WTC11 (cell line): ENCODE results near the gene SORCS2. TPM values are rescaled to one million over a fixed set of nuclear protein-coding genes. Genes with fewer than 3 reads are reported as not detected.

Experiments used
- ATAC-seq: fragments of 200-7000 bp; cut with Tn5 transposase; 2 replicates; pipeline ENCODE4 v1.10.0; 2021; ENCODE audit warnings: mild to moderate bottlenecking, moderate library complexity
- CTCF ChIA-PET: fragments of 300-600 bp; sonication (Branson Sonifier 250); formaldehyde crosslinking; loops from one replicate; lab custom pipeline; 2021; ENCODE audit warnings: antibody characterized with exemption; lab: Charles Lee
- POLR2A ChIA-PET: fragments of 350-600 bp; sonication (Branson Sonifier 250); formaldehyde crosslinking; loops from one replicate; lab custom pipeline; 2021; ENCODE audit warnings: antibody characterized with exemption; lab: Charles Lee
- DNase-seq: peaks from one replicate; pipeline ENCODE4 v3.0.0; 2021; ENCODE audit warnings: low spot score
- H3K27ac Mint-ChIP-seq: 2 replicates; pipeline ENCODE4 v1.8.0; 2021; ENCODE audit warnings: mixed read lengths
- H3K27me3 Mint-ChIP-seq: 2 replicates; pipeline ENCODE4 v1.8.0; 2021; ENCODE audit warnings: low read depth, mild to moderate bottlenecking, moderate library complexity, mixed read lengths
- H3K36me3 Mint-ChIP-seq: 2 replicates; pipeline ENCODE4 v1.8.0; 2021; ENCODE audit warnings: mixed read lengths
- H3K4me1 Mint-ChIP-seq: 2 replicates; pipeline ENCODE4 v1.8.0; 2022; ENCODE audit warnings: mixed read lengths
- H3K4me3 Mint-ChIP-seq: 2 replicates; pipeline ENCODE4 v1.8.0; 2021; ENCODE audit warnings: mild to moderate bottlenecking, moderate library complexity, mixed read lengths
- H3K9me3 Mint-ChIP-seq: 2 replicates; pipeline ENCODE4 v1.8.0; 2021; ENCODE audit warnings: mixed read lengths
- CBFB ChIP-seq: sonication (generic); formaldehyde crosslinking; IDR thresholded peaks from 2 replicates; pipeline ENCODE4 v1.8.1; 2022; ENCODE audit warnings: mild to moderate bottlenecking, low read depth, missing genetic modification reagents
- CDX4 ChIP-seq: fragments of 250-450 bp; sonication (Bioruptor Pico); IDR thresholded peaks from 2 replicates; pipeline ENCODE4 v1.9.0; 2021; ENCODE audit warnings: moderate library complexity, mild to moderate bottlenecking, inconsistent platforms, borderline replicate concordance
- FOXK1 ChIP-seq: sonication (generic); formaldehyde crosslinking; IDR thresholded peaks from 2 replicates; pipeline ENCODE4 v1.8.0; 2022; ENCODE audit warnings: mild to moderate bottlenecking, moderate library complexity, missing genetic modification reagents
- IRF2 ChIP-seq: sonication (generic); formaldehyde crosslinking; IDR thresholded peaks from 2 replicates; pipeline ENCODE4 v1.8.0; 2022; ENCODE audit warnings: low read depth, missing genetic modification reagents, borderline replicate concordance
- KAT7 ChIP-seq: sonication (generic); formaldehyde crosslinking; IDR thresholded peaks from 2 replicates; pipeline ENCODE4 v1.8.1; 2023; ENCODE audit warnings: missing genetic modification reagents, mild to moderate bottlenecking, borderline replicate concordance
- MLX ChIP-seq: sonication (generic); formaldehyde crosslinking; IDR thresholded peaks from 2 replicates; pipeline ENCODE4 v1.8.1; 2023; ENCODE audit warnings: mild to moderate bottlenecking, missing genetic modification reagents, moderate library complexity
- MYBL2 ChIP-seq: sonication (generic); formaldehyde crosslinking; IDR thresholded peaks from 2 replicates; pipeline ENCODE4 v1.8.1; 2023; ENCODE audit warnings: mild to moderate bottlenecking, moderate library complexity, missing genetic modification reagents
- PRRX2 ChIP-seq: fragments of 250-450 bp; sonication (Bioruptor Pico); IDR thresholded peaks from 2 replicates; pipeline ENCODE4 v1.8.0; 2021; ENCODE audit warnings: mild to moderate bottlenecking
- RELA ChIP-seq: sonication (generic); formaldehyde crosslinking; IDR thresholded peaks from 2 replicates; pipeline ENCODE4 v1.8.1; 2022; ENCODE audit warnings: missing genetic modification reagents, mild to moderate bottlenecking, borderline replicate concordance
- RORB ChIP-seq: fragments of 250-450 bp; sonication (Bioruptor Pico); IDR thresholded peaks from 2 replicates; pipeline ENCODE4 v1.9.0; 2021; ENCODE audit warnings: mild to moderate bottlenecking
- SMAD4 ChIP-seq: sonication (generic); formaldehyde crosslinking; IDR thresholded peaks from 2 replicates; pipeline ENCODE4 v1.8.0; 2022; ENCODE audit warnings: mild to moderate bottlenecking, missing genetic modification reagents
- TEAD4 ChIP-seq: sonication (generic); formaldehyde crosslinking; IDR thresholded peaks from 2 replicates; pipeline ENCODE4 v1.8.0; 2022; ENCODE audit warnings: mild to moderate bottlenecking, missing genetic modification reagents
- TP53 ChIP-seq: sonication (generic); formaldehyde crosslinking; IDR thresholded peaks from 2 replicates; pipeline ENCODE4 v1.8.1; 2023; ENCODE audit warnings: mild to moderate bottlenecking, missing genetic modification reagents
- ZBTB43 ChIP-seq: sonication (generic); formaldehyde crosslinking; IDR thresholded peaks from 2 replicates; pipeline ENCODE4 v1.8.1; 2023; ENCODE audit warnings: mild to moderate bottlenecking, missing genetic modification reagents
- ZNF317 ChIP-seq: sonication (generic); formaldehyde crosslinking; IDR thresholded peaks from 2 replicates; pipeline ENCODE4 v1.8.1; 2023; ENCODE audit warnings: low read depth, mild to moderate bottlenecking, moderate library complexity, missing genetic modification reagents, borderline replicate concordance
- total RNA-seq: library from RNA; stranded (reverse); gene quantifications from 3 replicates; pipeline ENCODE4 v1.2.3, GENCODE V29; 2021
- TF ChIP-seq, protein P1 (sequence below): fragments of 250-450 bp; sonication (Bioruptor Pico); IDR thresholded peaks from 2 replicates; pipeline ENCODE4 v1.9.0; 2021; ENCODE audit warnings: mild to moderate bottlenecking
- TF ChIP-seq, protein P2 (sequence below): sonication (generic); formaldehyde crosslinking; IDR thresholded peaks from 2 replicates; pipeline ENCODE4 v1.8.0; 2022; ENCODE audit warnings: mild to moderate bottlenecking, missing genetic modification reagents
- TF ChIP-seq, protein P3 (sequence below): sonication (generic); formaldehyde crosslinking; IDR thresholded peaks from 2 replicates; pipeline ENCODE4 v1.8.1; 2022; ENCODE audit warnings: mild to moderate bottlenecking, missing genetic modification reagents, moderate library complexity, borderline replicate concordance

The SORCS2 gene
- total RNA-seq, 1 experiment from 2014 or later, result 6.6 TPM

DNA sequence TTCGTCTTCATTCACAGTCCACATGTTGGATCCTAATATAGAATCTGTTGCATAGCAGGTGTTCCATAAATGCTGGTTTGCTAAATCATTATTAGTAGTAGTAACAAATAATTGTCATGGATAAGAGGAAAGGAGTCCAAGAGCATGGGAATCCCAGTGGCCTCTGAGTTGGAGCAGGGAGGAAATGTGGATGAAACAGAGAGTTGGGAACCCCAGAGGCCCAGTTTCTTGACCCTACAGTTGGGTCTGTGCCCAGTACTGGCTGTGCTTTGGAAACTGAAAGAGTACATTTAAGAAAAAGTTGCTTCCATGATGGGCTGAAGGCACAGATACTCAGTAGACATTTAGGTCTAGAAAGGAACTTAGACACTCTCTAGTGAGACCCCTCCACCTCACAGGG is 391.8 kb downstream of the SORCS2 start (continued):
- TF ChIP-seq ZBTB43 (CRISPR knock-in tag), result no peak
- TF ChIP-seq, protein P1, sequence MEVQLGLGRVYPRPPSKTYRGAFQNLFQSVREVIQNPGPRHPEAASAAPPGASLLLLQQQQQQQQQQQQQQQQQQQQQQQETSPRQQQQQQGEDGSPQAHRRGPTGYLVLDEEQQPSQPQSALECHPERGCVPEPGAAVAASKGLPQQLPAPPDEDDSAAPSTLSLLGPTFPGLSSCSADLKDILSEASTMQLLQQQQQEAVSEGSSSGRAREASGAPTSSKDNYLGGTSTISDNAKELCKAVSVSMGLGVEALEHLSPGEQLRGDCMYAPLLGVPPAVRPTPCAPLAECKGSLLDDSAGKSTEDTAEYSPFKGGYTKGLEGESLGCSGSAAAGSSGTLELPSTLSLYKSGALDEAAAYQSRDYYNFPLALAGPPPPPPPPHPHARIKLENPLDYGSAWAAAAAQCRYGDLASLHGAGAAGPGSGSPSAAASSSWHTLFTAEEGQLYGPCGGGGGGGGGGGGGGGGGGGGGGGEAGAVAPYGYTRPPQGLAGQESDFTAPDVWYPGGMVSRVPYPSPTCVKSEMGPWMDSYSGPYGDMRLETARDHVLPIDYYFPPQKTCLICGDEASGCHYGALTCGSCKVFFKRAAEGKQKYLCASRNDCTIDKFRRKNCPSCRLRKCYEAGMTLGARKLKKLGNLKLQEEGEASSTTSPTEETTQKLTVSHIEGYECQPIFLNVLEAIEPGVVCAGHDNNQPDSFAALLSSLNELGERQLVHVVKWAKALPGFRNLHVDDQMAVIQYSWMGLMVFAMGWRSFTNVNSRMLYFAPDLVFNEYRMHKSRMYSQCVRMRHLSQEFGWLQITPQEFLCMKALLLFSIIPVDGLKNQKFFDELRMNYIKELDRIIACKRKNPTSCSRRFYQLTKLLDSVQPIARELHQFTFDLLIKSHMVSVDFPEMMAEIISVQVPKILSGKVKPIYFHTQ (CRISPR knock-in tag), result no peak
- TF ChIP-seq ZNF317 (CRISPR knock-in tag), result no peak
- no peak for TF ChIP-seq CDX4 (CRISPR knock-in tag)
- no peak for TF ChIP-seq FOXK1 (CRISPR knock-in tag)

- ATAC-seq, result no peak
- TF ChIP-seq MYBL2 (no peak), TEAD4 (CRISPR knock-in tag) (no peak), IRF2 (CRISPR knock-in tag) (no peak), MLX (CRISPR knock-in tag) (no peak), CDX4 (CRISPR knock-in tag) (no peak)
- TF ChIP-seq, protein P2, sequence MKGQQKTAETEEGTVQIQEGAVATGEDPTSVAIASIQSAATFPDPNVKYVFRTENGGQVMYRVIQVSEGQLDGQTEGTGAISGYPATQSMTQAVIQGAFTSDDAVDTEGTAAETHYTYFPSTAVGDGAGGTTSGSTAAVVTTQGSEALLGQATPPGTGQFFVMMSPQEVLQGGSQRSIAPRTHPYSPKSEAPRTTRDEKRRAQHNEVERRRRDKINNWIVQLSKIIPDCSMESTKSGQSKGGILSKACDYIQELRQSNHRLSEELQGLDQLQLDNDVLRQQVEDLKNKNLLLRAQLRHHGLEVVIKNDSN (CRISPR knock-in tag), result no peak
- TF ChIP-seq, protein P3, sequence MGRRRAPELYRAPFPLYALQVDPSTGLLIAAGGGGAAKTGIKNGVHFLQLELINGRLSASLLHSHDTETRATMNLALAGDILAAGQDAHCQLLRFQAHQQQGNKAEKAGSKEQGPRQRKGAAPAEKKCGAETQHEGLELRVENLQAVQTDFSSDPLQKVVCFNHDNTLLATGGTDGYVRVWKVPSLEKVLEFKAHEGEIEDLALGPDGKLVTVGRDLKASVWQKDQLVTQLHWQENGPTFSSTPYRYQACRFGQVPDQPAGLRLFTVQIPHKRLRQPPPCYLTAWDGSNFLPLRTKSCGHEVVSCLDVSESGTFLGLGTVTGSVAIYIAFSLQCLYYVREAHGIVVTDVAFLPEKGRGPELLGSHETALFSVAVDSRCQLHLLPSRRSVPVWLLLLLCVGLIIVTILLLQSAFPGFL (CRISPR knock-in tag), result no peak
- no peaks in the 10 kb centered on the region; the same call in 1 of the 2 replicates for H3K27me3 Mint-ChIP-seq
- no peak overlapping the region for H3K27ac Mint-ChIP-seq
- POLR2A ChIA-PET, result no interaction called here
- peaks cover 17% of the 10 kb centered on the region for H3K4me1 Mint-ChIP-seq
- peaks cover 14% of the 10 kb centered on the region for H3K9me3 Mint-ChIP-seq
- H3K36me3 Mint-ChIP-seq, result no peaks in the 10 kb centered on the region
- DNase-seq, result no peak
- no peak overlapping the region for H3K4me3 Mint-ChIP-seq
- CTCF ChIA-PET, result no interaction called here
Measured at GRCh38 chr4:7584606-7585159, 392.3 kb downstream of the SORCS2 start.

- Mint-ChIP-seq H3K4me3 (no peak overlapping the region), H3K27ac (no peak overlapping the region), H3K27me3 (no peaks in the 10 kb centered on the region; the same call in 1 of the 2 replicates), H3K36me3 (no peaks in the 10 kb centered on the region), H3K9me3 (peaks cover 8% of the 10 kb centered on the region), H3K4me1 (peaks cover 26% of the 10 kb centered on the region)
- ATAC-seq, result no peak
- CTCF ChIA-PET, result no interaction called here
- DNase-seq, result no peak
- no peak for TF ChIP-seq FOXK1 (CRISPR knock-in tag)
- TF ChIP-seq RELA (CRISPR knock-in tag), result no peak
- no peak for TF ChIP-seq SMAD4 (CRISPR knock-in tag)
- TF ChIP-seq RORB (CRISPR knock-in tag), result no peak
- no peak for TF ChIP-seq CBFB (CRISPR knock-in tag)
- TF ChIP-seq TP53 (CRISPR knock-in tag), result no peak
- no peak for TF ChIP-seq KAT7 (CRISPR knock-in tag)
- TF ChIP-seq PRRX2 (CRISPR knock-in tag), result no peak
- POLR2A ChIA-PET, result no interaction called here
Measured at GRCh38 chr4:7585768-7586167, 393.4 kb downstream of the SORCS2 start.
